A549 treated with DMSO at 1 μM for 4 hours (cell line): ENCODE data around the gene LRRN4. TPM values are rescaled to one million over a fixed set of nuclear protein-coding genes. Genes with fewer than 3 reads are reported as not detected.

Experiments
- total RNA-seq: library from RNA; stranded (reverse); fragments of 200-300 nt; extraction: Qiagen RNA extraction; gene quantifications from 5 replicates; pipeline ENCODE4 v1.2.3, GENCODE V29; 2022; ENCODE audit warnings: low read depth

LRRN4 gene
- 0.02 TPM in 1 of 5 replicates, not detected in the others for total RNA-seq

DNA sequence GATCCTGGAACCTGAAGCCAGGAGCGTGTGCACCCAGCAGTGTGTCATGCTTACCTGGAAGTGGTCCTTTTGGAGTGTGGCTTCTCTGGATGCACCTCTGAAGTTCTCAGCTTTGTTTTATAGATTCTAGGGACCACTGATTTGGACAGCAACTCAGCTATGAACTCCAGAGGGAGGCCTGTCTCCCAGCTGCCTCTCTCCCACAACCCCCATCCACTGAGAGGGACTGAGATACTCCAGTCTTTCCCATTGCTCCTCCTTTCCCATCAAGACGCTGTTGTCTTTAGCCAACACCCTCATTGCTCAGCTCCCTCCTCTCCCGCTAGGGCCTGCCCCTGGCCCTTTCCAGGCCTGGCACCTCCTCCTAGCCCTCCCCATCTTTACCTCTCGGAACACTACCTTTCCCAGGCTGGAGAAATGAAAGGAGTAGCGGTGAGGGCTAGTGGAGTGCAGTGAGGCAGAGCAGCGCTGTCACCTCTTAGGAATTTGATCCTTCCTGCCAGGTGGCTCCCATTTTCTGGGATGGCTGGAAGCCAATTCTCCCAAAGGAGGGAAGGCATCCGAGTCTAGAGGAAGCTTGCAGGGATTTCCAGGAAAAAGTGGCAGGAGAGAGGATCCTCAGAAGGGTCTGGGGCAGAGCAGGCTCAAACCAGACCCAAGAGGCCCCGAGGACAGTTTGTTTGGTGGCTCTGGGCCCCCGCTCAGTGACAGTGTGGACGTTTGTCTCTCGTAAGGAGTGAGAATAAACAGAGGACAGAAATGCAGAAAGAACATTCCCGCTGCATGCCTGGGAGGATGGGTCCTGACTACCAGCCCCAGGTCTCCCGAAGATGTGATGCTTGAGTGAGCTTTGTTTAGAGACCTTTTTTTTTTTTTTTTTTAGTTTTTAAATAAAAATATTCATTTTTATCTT lies at the start of gene LRRN4:
TSS of gene LRRN4 (minus strand) at position 285 of the 913 bp plus-strand sequence. CDS start 1,261 bp downstream, outside the sequence.

Other genes with a start within 250 kb of the LRRN4 start
- 2.6 to 3.3 TPM (median 3.0 TPM) in 5 replicates for gene CHGB, start 142.6 kb downstream of the LRRN4 start, total RNA-seq
- gene TRMT6, start 103.5 kb downstream of the LRRN4 start, total RNA-seq: 32.2 to 35.2 TPM (median 33.1 TPM) in 5 replicates
- 19.5 to 25.4 TPM (median 22.2 TPM) in 5 replicates for gene MCM8, start 103.4 kb downstream of the LRRN4 start, total RNA-seq
- gene CRLS1, start 47.9 kb downstream of the LRRN4 start, total RNA-seq: 40.6 to 75.9 TPM (median 72.2 TPM) in 5 replicates
- gene FERMT1, start 69.0 kb upstream of the LRRN4 start, total RNA-seq: 18.0 to 23.1 TPM (median 18.5 TPM) in 5 replicates